IPS-NIHi7 (cell line): Measurements from ENCODE around the gene HOXA5.
A peak's percentile ranks its signal among the peaks of the same experiment; 100 is the strongest.

Experiments used
- DNase-seq: peaks from one replicate; pipeline ENCODE4 v3.0.0; 2012; ENCODE audit warnings: mixed read lengths; ENCODE audit errors: extremely low spot score

Gene HOXA5

DNA sequence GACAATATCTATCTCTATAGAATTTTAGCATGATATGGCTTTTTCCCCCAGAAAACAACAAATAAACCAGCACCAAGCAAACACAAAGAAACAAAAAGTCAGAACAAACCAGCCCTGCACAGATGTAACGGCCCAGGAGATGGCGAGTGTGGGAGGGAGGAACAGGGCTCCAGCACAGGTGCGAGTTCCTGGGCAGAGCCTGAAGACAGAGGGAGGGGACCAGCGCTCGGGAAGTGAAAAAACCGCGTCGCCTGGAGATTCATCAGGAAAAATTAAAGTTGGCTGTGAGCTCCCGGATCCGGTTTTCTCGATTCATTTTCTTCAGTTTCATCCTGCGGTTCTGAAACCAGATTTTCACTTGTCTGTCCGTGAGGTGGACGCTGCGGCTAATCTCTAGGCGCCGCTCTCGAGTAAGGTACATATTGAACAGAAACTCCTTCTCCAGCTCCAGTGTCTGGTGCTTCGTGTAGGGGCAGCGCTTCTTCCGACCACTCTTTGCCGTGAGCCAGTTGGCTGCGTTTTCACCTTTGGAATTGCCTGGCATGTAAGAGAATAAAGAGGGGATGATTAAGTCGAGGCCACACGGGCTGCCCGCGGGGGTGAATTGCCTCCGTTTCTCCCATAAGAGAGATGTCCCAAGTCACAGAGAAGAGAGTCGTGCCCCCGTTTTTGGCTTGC lies 28.3 kb upstream of the HOXA5 start:
- DNase-seq = no peak

DNA sequence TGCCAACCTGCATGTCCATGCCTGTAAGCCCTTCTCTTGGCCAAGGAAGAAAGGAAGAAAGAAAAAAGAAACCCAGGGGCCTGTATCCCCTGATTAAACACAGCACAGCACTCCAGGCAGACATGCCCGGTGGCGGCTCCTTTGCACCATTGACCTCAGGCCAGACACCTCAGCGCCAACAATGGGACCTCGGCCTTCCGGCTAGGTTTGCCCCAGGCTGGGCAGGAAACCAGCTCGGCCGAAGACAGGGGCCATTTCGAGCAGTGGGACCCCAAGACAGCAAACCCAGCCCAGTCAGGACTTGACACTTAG lies 27.8 kb upstream of the HOXA5 start:
- DNase-seq = no peak

DNA sequence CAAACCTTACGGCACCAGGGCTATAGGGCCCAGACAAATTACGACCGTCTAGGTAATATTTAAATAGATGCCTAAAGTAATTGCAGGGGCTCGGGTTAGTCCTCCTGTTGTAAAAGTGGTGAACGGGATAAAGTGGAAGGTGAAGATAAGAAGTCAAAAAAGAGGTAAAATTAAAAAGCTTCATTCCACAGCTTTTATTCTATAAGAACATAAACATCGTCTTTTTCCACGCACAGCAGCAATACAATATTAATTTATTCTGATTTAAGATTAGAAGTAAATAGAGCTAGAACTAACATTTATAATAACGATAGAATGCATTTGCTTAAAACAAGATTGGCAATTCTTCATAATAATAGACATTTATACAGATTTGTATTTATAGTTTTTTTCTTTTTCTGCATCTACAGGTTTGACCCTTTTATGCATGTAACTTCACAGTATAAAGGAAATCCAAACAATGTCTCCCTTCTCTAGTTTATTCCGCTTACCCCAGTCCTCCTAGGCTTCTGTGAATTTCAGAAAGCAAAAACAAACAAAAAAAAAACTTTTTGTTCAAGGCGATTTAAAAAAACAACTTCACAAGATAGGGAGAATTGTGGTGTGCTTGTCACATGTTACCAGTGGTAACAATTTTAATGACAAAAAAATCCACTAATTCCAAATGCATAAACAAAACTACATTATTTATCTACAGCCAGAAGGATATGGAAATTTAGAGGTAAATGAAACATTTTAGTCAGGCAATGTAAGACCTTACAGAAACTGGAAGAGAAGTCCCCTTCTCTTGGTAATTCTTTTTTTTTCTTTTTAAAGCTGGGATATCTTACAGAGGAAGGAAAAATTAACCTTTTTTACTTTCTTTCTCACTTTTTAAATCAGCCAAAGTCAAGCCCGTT lies 27.2 kb upstream of the HOXA5 start:
- DNase-seq = no peak

DNA sequence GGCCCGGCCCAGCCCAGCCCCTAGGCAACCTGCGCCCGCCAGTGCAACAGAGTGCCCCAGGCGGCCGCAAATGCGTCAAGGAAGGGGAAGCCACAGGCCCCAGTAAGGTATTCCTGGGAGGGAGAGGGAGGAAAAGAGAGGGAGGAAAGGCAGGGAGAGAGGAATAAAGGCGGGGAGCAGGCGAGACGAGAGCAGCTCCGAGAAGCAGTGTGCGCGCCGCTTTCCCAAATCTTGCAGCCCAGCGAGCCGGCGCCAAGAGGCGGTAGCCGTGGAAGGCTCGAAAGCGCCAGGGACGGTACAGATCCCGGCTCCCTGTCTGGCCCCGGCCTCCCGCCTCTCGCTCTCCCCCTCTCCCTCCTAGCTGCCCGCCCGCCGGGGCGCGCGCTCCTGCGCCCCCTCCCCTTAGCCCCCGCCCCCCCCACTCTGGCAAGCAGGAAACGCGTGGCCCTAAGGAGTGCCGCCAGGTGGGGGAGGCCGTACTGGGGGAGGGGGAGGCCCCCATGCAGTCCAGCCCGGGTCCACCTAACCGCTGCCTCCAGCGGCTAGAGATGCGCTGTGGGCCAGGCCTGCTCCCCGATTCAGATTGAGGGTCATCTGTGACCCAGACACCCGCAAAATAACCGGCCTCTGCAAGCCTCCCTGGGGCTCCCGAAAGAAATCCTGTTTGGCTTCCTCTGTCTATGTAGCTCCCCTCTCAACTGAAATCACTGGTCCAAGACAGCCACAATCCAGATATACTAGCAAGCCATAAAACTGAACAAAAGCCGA lies 26.4 kb upstream of the HOXA5 start:
- DNase-seq = no peak

DNA sequence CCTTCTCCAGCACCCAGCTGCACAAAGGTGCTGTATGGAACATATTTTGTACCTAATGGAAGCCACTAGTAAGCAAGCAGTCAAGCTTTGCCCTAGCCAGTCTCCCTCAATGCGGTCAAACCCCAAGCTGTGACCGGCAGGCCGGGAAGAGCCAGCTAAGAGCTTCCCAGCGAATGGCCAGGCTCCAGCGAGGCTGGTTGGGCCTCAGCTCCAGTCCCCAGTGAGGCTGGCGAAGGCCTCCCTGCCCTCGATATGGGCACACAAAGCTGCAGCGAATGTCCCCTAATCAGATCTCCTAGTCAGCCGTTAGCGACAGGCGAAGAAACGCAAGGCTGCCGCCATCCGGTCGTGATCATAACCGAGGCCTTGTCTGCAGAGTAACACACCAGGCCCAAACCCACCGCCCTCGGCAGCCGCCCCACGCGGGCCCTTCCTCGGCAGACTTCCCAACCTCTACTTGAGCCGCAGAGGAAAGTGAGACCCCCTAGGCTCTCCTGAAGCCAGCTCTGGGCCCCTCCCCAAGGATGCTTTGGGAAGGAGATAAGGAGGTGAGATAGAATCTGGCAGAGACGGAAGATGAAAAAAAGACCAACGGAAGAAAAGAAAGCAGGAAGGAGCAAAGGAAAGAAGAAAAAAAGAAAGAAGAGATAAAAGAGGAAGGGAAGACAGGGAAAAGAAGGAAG lies 24.9 kb upstream of the HOXA5 start:
- no peak for DNase-seq

DNA sequence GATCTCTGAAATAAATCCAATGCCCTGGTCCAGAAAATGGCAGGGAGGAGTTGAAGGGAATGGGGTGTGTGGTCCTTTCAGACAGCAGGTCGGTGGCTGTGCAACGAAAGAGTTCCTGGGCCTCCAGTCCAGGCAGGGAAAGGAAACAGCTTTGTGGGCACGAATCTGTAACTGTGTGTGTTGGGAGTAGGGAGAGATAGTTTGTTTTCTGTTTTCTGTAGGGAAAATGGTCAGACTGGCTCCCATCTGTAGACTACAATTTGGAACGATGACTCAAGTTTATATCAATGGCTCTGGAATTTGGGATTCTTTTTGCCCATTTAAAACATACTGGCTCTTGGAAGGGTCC lies 24.4 kb upstream of the HOXA5 start:
- no peak for DNase-seq

DNA sequence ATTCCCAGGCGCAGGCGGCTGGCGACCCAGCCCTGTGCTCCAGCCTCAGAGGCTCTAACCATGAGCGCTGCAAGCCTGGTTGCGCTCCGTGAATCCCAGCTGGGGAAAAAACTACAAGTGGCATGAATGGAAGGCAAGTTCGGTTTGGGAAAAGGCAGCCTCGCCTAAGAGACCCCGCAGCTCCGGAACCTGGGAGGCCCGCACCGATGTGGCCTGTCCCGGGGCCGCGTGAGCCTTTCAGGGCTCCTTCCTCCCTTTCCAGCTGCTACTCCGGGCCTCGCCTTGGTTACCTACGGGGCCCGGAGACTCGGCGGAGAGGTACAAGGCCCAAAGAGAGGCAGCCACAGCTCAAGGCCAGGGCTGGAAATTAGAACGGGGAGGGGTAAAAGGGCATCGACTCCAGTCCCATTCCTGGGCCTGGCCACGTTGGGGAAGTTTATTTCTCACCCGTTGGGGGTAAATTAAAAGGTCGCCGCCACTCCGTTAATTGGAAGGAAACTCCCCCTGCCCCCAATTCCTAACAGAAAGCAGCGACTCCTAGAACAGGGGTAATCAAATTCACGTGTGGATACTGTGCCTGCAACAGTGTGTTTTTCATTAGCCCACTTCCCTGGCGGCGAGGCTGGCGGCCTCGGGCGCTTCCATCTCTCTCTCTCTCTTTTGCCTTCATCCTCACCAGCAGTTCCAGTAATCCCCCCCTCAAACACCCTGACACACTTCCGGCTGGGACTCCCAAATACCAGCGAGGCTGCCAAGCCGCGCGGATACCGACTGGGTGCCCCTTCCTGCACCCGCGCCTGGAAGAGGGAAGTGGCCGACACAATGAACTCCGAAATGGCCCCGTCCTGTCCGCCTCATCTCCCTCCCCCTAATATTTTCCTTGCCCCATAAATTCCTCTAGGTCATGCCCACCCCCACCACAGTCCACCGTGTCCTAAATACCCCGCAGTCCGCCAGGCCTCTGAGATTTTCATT lies 23.3 kb upstream of the HOXA5 start:
- DNase-seq = no peak

DNA sequence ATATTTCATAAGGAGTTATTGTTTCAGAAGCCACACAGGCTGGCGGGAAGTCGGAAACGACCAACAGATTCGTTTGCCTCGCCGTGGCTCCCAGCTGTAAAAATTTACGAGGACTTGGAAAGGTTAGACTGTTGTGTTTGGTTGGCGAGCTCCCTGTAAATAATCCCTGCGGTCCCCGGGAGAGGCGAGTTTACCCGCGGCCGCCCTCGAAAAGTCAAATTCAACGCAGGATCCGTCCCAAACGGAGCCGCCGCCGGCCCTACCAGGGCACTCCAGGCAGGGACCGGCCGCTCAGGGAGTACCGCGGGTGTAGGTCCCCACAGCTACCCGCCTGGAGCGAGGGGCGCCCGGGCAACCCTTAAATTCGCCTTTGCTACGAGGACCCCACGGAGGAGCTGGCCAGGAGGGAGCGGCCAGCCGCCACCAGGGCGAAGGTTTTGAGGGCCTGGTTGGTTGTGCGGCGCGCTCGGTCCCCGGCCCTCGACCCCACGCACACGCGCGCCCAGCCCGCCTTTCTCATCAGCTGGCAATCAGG lies 22.6 kb upstream of the HOXA5 start:
- no peak for DNase-seq

DNA sequence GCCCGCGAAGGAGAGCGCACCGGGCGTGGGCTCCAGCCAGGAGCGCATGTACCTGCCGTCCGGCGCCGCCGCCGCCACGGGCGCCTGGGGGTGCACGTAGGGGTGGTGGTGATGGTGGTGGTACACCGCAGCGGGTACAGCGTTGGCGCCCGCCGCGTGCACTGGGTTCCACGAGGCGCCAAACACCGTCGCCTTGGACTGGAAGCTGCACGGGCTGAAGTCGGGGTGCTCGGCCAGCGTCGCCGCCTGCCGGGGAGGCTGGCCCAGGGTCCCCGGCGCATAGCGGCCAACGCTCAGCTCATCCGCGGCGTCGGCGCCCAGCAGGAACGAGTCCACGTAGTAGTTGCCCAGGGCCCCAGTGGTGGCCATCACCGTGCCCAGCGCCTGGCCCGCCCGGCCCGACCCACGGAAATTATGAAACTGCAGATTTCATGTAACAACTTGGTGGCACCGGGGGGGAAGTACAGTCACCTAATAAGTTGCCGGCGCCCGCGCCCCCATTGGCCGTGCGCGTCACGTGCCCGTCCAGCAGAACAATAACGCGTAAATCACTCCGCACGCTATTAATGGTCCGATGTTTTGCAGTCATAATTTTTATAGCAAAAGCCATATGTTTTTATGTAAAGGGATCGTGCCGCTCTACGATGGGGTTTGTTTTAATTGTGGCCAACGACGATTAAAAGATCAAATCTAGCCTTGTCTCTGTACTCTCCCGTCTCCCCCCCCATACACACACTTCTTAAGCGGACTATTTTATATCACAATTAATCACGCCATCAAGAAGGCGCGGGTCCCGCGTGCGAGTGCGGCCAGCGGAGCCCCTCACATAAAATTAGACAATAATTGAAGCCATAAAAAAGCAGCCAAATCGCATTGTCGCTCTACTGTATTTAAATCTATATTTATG lies 21.9 kb upstream of the HOXA5 start, which contains the start of gene HOXA9:
TSS of gene HOXA9 (minus strand) at position 449 of the 907 bp plus-strand sequence. CDS start at position 369, 80 bp downstream.
- DNase-seq = no peak

DNA sequence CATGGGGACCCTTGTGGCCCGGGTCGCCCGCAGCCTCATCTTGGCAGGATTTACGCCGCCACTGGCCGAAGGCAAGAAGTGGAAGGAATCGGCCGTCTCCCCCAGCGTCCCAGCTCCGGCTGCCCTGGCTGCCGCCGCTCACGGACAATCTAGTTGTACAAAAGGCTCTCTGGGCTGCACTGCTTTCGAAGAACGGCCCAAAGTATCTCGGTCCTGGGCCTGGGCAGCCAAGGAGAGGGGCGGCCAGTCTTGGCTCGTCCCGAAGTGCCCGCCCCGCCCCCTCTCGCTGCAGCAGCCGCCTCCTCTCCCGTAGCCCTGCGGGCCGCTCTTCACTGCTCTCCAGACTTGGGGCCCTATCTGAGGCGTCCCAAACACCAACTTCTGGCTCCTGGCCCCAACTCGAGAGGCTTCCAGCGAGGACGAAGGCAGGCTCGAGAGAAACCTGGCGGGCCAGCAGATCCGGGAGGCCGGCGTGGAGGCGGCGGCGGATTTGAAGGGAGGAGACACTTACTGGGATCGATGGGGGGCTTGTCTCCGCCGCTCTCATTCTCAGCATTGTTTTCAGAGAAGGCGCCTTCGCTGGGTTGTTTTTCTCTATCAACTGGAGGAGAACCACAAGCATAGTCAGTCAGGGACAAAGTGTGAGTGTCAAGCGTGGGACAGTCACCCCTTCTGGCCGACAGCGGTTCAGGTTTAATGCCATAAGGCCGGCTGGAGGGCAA lies 21.0 kb upstream of the HOXA5 start:
- no peak for DNase-seq

DNA sequence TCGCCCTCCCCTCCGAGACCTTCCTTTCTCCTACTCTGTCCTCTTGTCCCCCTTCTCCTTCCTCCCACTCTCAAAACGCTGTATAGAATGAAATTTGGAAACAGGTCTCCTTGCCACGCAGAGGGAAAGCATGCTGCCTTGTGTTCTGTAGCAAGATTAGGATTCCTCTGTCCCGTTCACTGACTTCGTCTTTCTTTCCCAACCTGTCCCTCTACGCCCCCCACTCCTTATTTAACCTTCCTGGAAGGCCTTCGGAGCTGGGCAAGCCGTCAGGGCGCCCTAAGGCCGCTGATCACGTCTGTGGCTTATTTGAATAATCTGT lies 20.5 kb upstream of the HOXA5 start:
- no peak for DNase-seq

DNA sequence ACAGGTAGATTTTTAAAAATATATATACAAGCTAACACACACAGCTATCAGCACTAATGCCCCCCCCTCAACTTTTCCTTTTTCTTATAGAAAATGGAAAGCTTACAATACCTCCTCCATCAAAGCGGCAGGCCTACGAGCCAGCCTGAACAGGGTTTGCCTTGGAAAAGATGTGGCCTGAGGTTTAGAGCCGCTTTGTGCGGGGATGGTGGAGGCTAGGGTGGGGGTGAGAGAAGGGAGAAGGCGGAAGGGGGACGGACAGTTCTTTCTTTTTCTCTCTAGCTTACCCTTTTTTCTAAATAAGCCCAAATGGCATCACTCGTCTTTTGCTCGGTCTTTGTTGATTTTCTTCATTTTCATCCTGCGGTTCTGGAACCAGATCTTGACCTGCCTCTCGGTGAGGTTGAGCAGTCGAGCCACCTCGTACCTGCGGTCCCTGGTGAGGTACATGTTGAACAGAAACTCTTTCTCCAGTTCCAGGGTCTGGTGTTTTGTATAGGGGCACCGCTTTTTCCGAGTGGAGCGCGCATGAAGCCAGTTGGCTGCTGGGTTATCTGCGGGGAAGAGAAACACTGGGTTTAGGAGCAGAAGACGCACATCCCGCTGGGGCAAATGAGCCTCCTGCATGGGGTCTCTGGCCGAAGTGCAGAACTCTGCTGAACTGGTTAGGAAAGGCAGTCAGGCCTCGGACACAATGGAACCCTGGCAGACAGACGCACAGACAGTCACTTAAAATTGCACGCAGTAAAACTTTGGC lies 20.0 kb upstream of the HOXA5 start:
- DNase-seq = no peak

DNA sequence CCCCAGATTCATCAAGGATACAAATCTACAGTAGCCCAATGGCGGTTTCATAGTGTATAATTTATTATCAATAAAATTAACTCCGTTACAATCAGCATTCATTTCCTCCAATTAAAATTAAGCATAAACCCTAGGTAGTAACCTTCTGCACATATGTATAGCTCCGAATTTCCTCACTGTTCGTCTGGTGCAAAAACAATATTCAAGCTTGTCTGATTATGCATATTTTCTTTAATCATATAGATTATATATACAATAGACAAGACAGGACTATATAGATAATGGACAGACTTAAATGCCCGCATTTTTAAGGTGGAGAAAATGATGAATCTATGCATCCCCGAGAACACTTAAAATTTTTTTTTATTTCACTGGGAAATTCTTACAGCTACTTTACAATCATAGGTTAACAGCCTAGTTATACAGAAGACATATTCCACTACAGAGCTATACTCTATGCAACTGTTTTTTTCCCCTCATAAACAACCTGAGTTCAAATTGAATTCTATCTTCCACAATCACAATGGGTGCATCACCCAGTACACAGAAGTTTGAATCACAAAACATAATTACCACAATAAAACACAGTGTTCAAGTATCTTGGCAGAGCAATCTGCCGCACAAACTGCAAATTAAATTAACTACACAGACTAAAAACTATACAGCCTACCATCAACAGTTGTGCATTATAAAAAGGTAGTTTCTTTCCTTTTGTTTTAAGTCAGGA lies 19.2 kb upstream of the HOXA5 start:
- no peak for DNase-seq

DNA sequence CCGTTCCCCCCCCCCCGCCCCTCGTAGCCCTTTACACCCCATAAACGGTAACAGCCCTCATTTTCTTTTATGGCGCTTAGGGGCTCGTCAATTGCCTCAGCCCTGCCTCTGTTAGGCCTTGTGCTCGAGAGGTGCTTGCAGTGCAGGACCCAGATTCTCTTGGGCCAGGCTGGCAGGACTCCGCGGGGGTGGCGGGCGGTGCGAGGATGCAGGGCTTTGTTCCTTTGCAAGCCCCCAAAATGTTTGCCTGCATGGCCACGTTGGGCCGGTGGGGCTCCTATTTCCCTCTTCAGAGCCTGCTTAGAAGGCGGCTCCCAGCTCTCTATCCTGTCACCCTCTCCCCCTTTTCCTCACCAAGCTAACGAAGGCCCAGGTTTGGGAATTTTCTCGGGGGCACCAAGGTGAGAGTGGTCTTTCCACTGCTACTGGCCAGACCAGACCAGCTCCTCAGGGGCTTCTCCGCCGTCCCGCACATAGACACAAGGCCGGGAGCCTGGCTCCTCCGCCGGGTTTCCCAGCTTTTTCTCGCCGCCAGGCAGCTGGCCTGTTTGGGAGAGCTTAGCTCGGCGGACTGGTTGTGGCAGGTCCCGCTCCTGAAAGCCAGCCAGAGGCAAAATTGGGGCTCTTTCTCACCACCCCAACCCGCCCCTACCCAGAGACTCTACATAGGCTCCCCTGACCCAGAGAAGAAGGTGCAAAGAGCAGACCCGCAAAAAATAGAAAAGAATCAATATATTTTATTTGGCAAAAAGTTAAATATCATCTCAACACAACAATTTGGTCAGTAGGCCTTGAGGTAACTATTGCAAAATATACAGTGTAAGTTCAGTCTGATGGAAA lies 18.5 kb upstream of the HOXA5 start:
- DNase-seq = no peak

DNA sequence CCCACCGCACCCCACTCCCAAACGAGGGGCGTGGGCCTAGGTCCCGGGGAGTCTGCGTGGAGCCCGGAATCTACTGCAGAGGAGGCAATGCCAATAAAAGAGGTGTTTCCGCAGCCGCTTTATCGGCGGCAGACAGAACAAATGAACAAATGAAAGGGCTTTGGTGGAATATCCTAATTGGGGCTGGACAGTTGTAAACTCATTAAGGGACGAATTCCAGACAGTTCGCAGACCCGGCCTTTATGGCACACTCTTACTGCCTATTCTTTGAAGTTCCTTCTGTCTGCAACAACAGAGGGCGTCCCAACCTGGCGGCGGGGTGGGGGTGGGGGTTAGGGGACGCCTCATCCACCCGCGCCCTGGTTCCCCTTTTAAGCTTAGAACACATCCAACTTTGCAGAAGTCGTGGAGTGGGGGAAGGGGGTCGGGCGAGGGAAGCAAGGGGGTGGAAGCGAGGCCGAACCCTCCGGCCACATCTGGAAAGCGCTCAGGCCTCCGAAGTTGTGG lies 17.8 kb upstream of the HOXA5 start:
- DNase-seq = no peak

DNA sequence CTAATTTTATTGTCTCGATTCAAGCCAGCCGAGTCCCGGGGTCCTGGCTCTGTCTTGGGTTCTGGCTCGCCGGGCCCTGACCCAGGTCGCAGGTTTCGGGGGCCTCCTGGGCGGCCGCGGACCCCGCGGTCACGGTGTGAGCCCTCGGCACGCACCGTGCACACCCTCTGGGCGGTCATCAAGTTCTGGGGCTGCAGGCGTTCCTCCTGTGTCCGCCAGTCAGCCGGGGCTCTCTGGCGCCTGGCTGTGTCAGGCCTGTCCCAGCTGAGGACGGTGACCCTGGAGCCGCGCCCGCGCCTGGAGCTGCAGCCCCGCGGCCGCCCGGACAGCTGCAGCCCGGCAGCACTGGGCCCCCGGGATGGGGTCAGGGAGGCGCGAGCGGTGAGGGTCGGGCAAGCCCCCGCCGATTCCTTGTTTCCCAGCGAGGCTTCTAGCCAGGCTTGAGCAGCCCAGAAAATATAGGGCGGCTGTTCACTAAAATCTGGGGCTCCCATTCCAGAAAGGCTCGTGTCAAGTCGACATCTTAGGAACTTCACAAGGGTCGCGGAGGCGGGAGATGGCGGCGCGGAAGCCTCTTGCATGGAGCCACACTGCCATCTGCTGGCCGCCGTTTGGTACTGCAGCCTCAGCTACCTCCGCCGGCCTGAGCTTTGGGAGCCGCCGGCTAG lies 17.2 kb upstream of the HOXA5 start:
- DNase-seq = peak; percentile 74
